Measurements from ENCODE around the gene PDIA5. TPM values are rescaled to one million over a fixed set of nuclear protein-coding genes. Genes with fewer than 3 reads are reported as not detected.

Gene PDIA5
- total RNA-seq, 2 donors from 2014 or later: 57.5 to 68.3 TPM

GRCh38 chr3:123129092-123129491, 62.3 kb downstream of the PDIA5 start:
- peaks cover 5% of the 10 kb centered on the region for H3K4me1 ChIP-seq (ENCODE audit: control insufficient read depth, insufficient read depth, low read length)
- DNase-seq: no peak
- H3K36me3 ChIP-seq (ENCODE audit: control insufficient read depth, insufficient read depth, low read length): peaks cover 96% of the 10 kb centered on the region
- H3K9ac ChIP-seq (ENCODE audit: extremely low read depth, low read length, poor library complexity, severe bottlenecking): no peak overlapping the region
- Mint-ChIP-seq H3K27me3 (ENCODE audit: insufficient read depth) (no peaks in the 10 kb centered on the region), H3K27ac (peak overlapping the region; percentile 56), H3K4me1 (peaks cover 9% of the 10 kb centered on the region), H3K9me3 (no peaks in the 10 kb centered on the region), H3K4me3 (no peak overlapping the region), H3K36me3 (ENCODE audit: low read depth) (peaks cover 62% of the 10 kb centered on the region)
- WGBS, 2 experiments (ENCODE audit: insufficient coverage in 1 of 2, insufficient read length in 1 of 2): 94 to 98% methylated on average over 3 of the region's 3 CpGs
- H3K27ac ChIP-seq (ENCODE audit: low read depth, low read length): no peak overlapping the region
- H3K27me3 ChIP-seq (ENCODE audit: control insufficient read depth, insufficient read depth, low read length, poor library complexity, severe bottlenecking): no peaks in the 10 kb centered on the region
- no peak for TF ChIP-seq CTCF (conservative IDR thresholded peaks at IDR 0.05)
- no peaks in the 10 kb centered on the region for H3K9me3 ChIP-seq (ENCODE audit: control insufficient read depth, low read length)
- H3K4me3 ChIP-seq (ENCODE audit: low read length): no peak overlapping the region

DNA sequence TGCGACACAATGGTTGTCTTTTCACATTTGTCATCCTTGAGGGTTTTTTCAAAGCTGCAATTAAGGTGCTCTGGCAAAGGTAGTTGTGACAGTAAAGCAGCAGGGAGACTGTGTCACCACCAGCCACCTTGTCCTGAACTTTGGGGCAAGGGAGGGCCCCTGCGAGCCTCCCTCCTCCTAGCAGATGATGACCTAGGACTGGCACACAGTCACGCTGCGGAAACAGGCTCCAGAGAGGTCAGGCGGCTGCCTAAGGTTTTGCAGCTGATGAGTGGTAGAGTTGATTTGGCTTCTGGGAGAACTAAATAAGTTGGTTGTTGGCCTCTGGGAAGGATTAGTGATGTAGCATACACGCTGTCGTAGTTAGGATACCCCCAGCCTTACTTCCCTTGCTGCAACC, 62.7 kb downstream of the PDIA5 start:
- Histone ChIP-seq H3K36me3 (ENCODE audit: control insufficient read depth, insufficient read depth, low read length) (peaks cover 96% of the 10 kb centered on the region), H3K9ac (ENCODE audit: extremely low read depth, low read length, poor library complexity, severe bottlenecking) (no peak overlapping the region), H3K4me1 (ENCODE audit: control insufficient read depth, insufficient read depth, low read length) (peaks cover 5% of the 10 kb centered on the region), H3K4me3 (ENCODE audit: low read length) (no peak overlapping the region), H3K27me3 (ENCODE audit: control insufficient read depth, insufficient read depth, low read length, poor library complexity, severe bottlenecking) (no peaks in the 10 kb centered on the region), H3K27ac (ENCODE audit: low read depth, low read length) (no peak overlapping the region), H3K9me3 (ENCODE audit: control insufficient read depth, low read length) (no peaks in the 10 kb centered on the region)
- Mint-ChIP-seq H3K9me3 (no peaks in the 10 kb centered on the region), H3K4me3 (no peak overlapping the region), H3K36me3 (ENCODE audit: low read depth) (peaks cover 62% of the 10 kb centered on the region), H3K27ac (peak overlapping the region; percentile 56), H3K27me3 (ENCODE audit: insufficient read depth) (no peaks in the 10 kb centered on the region), H3K4me1 (peaks cover 13% of the 10 kb centered on the region)
- TF ChIP-seq CTCF (conservative IDR thresholded peaks at IDR 0.05): no peak
- DNase-seq: no peak
- WGBS, 2 experiments (ENCODE audit: insufficient coverage in 1 of 2, insufficient read length in 1 of 2): 89 to 98% methylated on average over 3 to 7 of the region's 7 CpGs

DNA sequence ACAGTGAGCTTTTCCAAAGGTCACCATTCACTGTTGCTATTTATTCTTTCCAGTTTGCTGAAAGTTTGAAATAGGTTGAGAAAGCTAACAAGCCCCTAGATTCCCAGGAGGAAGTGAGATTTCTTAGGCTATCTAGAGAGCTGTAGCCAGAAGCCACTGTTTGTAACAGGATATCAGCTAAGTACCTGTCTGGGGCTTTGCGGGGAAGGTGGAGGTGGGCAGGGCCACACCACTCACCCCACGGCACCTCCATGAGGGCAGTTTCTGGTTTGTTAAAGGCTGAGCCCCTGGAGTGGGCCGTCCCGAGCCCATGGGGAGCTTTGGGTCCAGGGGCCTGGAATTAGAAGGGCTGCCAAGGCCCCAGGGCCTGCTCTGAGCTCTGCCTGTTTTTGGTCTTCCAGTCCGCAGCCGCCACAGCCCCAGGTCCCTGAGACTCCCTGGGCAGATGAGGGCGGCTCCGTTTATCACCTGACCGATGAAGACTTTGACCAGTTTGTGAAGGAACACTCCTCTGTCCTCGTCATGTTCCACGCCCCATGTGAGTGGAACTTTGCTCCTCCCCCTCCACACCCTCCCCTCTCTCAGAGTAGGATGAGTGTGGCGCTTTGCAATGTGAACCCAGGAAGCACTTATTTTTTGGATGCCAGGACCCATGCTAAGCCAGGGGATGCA, 63.4 kb downstream of the PDIA5 start:
- WGBS, 2 experiments (ENCODE audit: insufficient coverage in 1 of 2, insufficient read length in 1 of 2): 88 to 92% methylated on average over 8 to 12 of the region's 12 CpGs
- TF ChIP-seq CTCF (conservative IDR thresholded peaks at IDR 0.05): no peak
- DNase-seq: peak; percentile 36
- Histone ChIP-seq H3K4me1 (ENCODE audit: control insufficient read depth, insufficient read depth, low read length) (peaks cover 5% of the 10 kb centered on the region), H3K9me3 (ENCODE audit: control insufficient read depth, low read length) (no peaks in the 10 kb centered on the region), H3K27ac (ENCODE audit: low read depth, low read length) (no peak overlapping the region), H3K9ac (ENCODE audit: extremely low read depth, low read length, poor library complexity, severe bottlenecking) (no peak overlapping the region), H3K27me3 (ENCODE audit: control insufficient read depth, insufficient read depth, low read length, poor library complexity, severe bottlenecking) (no peaks in the 10 kb centered on the region), H3K4me3 (ENCODE audit: low read length) (no peak overlapping the region), H3K36me3 (ENCODE audit: control insufficient read depth, insufficient read depth, low read length) (peaks cover 96% of the 10 kb centered on the region)
- H3K27me3 Mint-ChIP-seq (ENCODE audit: insufficient read depth): no peaks in the 10 kb centered on the region
- H3K4me3 Mint-ChIP-seq: no peak overlapping the region
- H3K4me1 Mint-ChIP-seq: peaks cover 14% of the 10 kb centered on the region
- H3K9me3 Mint-ChIP-seq: no peaks in the 10 kb centered on the region
- peak overlapping the region; percentile 58 for H3K27ac Mint-ChIP-seq
- H3K36me3 Mint-ChIP-seq (ENCODE audit: low read depth): peaks cover 56% of the 10 kb centered on the region
